ENCODE results near the gene GLRB. TPM values are rescaled to one million over a fixed set of nuclear protein-coding genes. Genes with fewer than 3 reads are reported as not detected.

Gene GLRB
- total RNA-seq = 6.9 TPM

DNA sequence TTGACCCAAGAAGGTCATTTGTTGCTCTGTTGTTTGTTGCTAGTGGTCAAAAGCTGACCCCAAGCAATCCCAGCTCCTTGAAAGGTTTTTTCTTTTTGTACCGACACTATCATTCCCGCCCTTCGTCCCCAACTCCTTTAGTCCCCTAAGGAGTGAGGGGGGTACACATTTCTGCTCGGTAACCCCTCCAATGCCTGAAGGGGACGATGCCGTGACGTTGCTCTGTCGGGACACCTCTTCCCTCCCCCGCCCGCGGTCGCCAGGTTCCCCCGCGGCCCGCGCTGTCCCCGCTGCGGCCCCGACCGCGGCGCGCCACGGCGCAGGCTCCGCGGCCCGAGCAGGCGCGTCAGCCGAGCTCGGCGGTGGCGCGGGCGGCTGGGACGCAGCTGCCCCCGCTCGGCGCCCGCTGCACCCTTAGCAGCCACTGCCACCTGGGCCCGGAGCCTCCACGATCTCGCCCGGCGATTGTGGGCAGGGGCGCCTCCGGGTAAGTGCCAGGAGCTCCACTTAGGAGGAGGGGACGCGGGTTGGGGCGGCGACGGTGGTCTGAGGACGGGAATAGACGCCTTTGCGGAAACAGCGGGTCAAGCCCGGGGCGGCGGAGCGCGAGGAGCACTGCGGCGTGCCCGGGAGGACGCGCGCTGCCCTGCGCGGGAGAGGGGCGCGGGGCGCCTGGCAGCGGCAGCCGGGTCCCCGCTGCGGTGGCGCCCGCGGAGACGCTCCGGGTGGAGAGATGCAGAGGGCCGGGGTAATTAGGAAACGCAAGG is at the start of gene GLRB:
Gene GLRB, plus strand, starts transcription at position 340 of the 767 bp plus-strand sequence. CDS start 1,875 bp downstream, outside the sequence.

GRCh38 chr4:157220371-157220881 is 144.5 kb downstream of the GLRB start, which contains the start of gene GRIA2:
GRIA2 (plus strand) TSS chr4:157220728; CDS start chr4:157221043, 315 bp downstream.

Small RNAs within 50 kb of the gene (small RNA-seq; reads per million reads assigned to genes)
- gene RF00019 (ENCODE audit: low replicate concordance) = not detected
- gene RNU6-582P (ENCODE audit: low replicate concordance) = not detected

Other genes starting within 250 kb of the GLRB start
- 40.4 TPM for gene PDGFC, start 104.4 kb upstream of the GLRB start, total RNA-seq
- 0.82 TPM for gene GRIA2, start 144.6 kb downstream of the GLRB start, total RNA-seq

All from metanephros (tissue), 2 donors.